GM10248 (cell line): Measurements from ENCODE around the gene EP400.

Experiments used
- CTCF ChIA-PET: fragments of 300-600 bp; sonication (Branson Sonifier 250); formaldehyde crosslinking; extraction: SDS; loops from one replicate; lab custom pipeline; 2021; ENCODE audit warnings: antibody characterized with exemption; lab: Yijun Ruan, JAX
- POLR2A ChIA-PET: fragments of 350-650 bp; sonication (Branson Sonifier 250); formaldehyde crosslinking; extraction: SDS; loops from one replicate; lab custom pipeline; 2020; ENCODE audit warnings: antibody characterized with exemption; lab: Yijun Ruan, JAX
- DNase-seq: peaks from one replicate; pipeline ENCODE4 v3.0.0; 2012; ENCODE audit errors: extremely low spot score
- CTCF ChIP-seq: IDR thresholded peaks from 2 replicates; pipeline ENCODE4 v1.5.1; 2012; ENCODE audit warnings: mild to moderate bottlenecking, low read depth; ENCODE audit errors: extremely low read depth, missing control alignments, control extremely low read depth

Gene EP400

DNA sequence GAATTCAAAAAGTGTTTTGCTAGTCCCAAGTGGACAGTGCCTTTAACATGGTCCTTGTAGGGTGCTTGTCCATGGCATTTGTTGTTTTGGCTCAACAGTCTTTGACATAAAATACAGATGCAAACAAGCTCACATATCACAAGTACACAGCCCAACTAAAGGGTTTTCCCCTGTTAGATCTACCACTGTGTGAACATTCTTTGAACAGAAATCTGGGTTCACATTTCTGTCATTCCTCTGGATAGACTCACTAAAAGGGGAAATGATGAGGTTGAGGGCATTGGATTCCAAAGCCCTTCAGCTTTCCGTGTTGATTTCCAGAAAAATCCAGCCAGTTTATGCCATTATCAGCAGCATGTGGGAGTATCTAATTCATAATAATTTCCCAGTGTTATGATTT is 54.1 kb downstream of the EP400 start:
- CTCF ChIA-PET: no interaction called here
- DNase-seq: no peak
- TF ChIP-seq CTCF: no peak
- POLR2A ChIA-PET: no interaction called here

DNA sequence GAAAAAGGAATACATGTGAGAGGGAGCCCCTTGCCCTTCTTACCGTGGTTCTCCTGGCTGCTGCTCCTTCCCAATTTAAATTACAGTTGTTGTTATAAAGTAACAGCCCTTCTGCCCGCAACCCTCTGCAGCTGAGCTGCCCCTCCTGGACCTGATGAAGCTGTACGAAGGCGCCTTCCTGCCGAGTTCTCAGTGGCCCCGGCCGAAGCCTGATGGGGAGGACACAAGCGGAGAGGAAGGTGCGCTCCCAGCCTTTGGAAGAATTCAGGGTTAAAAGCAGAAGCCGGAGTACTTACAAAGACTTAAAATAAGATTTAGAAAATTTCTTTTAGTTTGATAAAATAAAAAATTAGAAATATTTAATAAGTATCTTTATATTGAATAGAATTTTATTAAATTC is 55.2 kb downstream of the EP400 start:
- CTCF ChIA-PET: interaction anchor here (1.1 to 1.5 kb wide), 2 partner anchors 9 to 901 kb away, joined by 3 read pairs; no protein-coding TSS in a partner anchor
- POLR2A ChIA-PET: no interaction called here
- DNase-seq: no peak
- no peak for TF ChIP-seq CTCF

GRCh38 chr12:132006056-132006680 is 56.4 kb downstream of the EP400 start:
- DNase-seq: no peak
- CTCF ChIA-PET: interaction anchor here (1.5 kb wide), 1 partner anchor 10 kb away, joined by 3 read pairs; no protein-coding TSS in a partner anchor
- POLR2A ChIA-PET: no interaction called here
- TF ChIP-seq CTCF: no peak

DNA sequence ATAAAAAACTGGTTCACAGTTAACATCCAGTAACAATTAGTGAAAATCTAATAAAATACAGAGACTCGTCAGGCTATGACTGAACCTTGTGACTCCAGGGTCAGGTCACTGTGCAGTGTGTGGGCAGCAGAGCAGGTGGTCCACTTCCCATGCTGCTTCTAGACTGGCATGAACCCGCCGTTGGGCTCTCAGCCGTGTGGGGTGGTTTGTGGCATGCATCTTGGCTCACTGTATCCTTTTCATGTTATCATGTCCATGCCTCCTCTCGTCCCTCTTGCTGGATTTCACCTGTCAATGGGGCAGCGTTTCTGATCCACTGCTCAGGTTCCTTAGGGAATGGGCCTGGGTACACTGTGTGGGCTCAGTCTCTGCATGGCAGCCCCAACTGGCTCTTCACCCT is 57.3 kb downstream of the EP400 start:
- ChIA-PET CTCF (no interaction called here), POLR2A (interaction anchor here (0.6 kb wide), 1 partner anchor 25 kb away, joined by 3 read pairs; no protein-coding TSS in a partner anchor)
- no peak for TF ChIP-seq CTCF
- no peak for DNase-seq

- ChIA-PET CTCF (interaction anchor here (1.3 to 1.9 kb wide), 2 partner anchors 13 to 15 kb away, joined by 3 to 6 read pairs; no protein-coding TSS in a partner anchor), POLR2A (no interaction called here)
- TF ChIP-seq CTCF: no peak
These were observed 59.7 kb downstream of the EP400 start for GRCh38 chr12:132009336-132009859.

GRCh38 chr12:132012919-132013568 is 63.3 kb downstream of the EP400 start:
- ChIA-PET POLR2A (no interaction called here), CTCF (interaction anchor here (1.5 kb wide), 1 partner anchor 11 kb away, joined by 3 read pairs; no protein-coding TSS in a partner anchor)
- no peak for DNase-seq
- no peak for TF ChIP-seq CTCF

More at GRCh38 chr12:132009336-132009859, 59.7 kb downstream of the EP400 start:
- no peak for DNase-seq
